Neutrophil (primary cell): ENCODE data around the gene LIMS1.
A peak's percentile ranks its signal among the peaks of the same experiment; 100 is the strongest.

ENCODE experiments used
- H3K27ac ChIP-seq: fragments of 200-600 bp; sonication (generic); 2 replicates; pipeline ENCODE4 v1.5.1; 2016; ENCODE audit warnings: mild to moderate bottlenecking, moderate library complexity
- H3K27me3 ChIP-seq: fragments of 200-600 bp; sonication (generic); 2 replicates; pipeline ENCODE4 v1.6.0; 2016; ENCODE audit warnings: mild to moderate bottlenecking
- H3K36me3 ChIP-seq: fragments of 200-600 bp; sonication (generic); 2 replicates; pipeline ENCODE4 v1.5.1; 2017
- H3K4me1 ChIP-seq, 2 experiments: fragments of 200-600 bp in 1 of 2; sonication (generic) in 1 of 2; 1 replicate in 1 of 2; 2 replicates in 1 of 2; pipeline versions ENCODE4 v1.5.1 to v1.6.1; 2013 to 2016; ENCODE audit warnings: low read depth in 1 of 2, low read length in 1 of 2, mild to moderate bottlenecking in 1 of 2, moderate library complexity in 1 of 2; ENCODE audit not compliant: control insufficient read depth in 1 of 2, insufficient read depth in 1 of 2
- H3K4me3 ChIP-seq, 2 experiments: fragments of 200-600 bp in 1 of 2; sonication (generic) in 1 of 2; 1 replicate in 1 of 2; 2 replicates in 1 of 2; pipeline ENCODE4 v1.5.1; 2013 to 2016; ENCODE audit warnings: low read depth in 1 of 2, low read length in 1 of 2, mild to moderate bottlenecking in 1 of 2, moderate library complexity in 1 of 2
- H3K9me3 ChIP-seq: fragments of 200-600 bp; sonication (generic); 2 replicates; pipeline ENCODE4 v1.5.1; 2016
- CTCF ChIP-seq: fragments of 200-600 bp; sonication (generic); IDR thresholded peaks from 2 replicates; pipeline ENCODE4 v1.5.1; 2016; ENCODE audit warnings: antibody characterized with exemption

The LIMS1 gene

GRCh38 chr2:108626995-108627394, 92.7 kb downstream of the LIMS1 start:
- Histone ChIP-seq H3K4me3 (no peak overlapping the region), H3K9me3 (no peaks in the 10 kb centered on the region), H3K36me3 (no peaks in the 10 kb centered on the region), H3K4me1 (peaks cover 12 to 15% of the 10 kb centered on the region in 2 experiments), H3K27me3 (no peaks in the 10 kb centered on the region), H3K27ac (no peak overlapping the region)
- TF ChIP-seq CTCF = no peak

GRCh38 chr2:108627911-108628567, 93.8 kb downstream of the LIMS1 start:
- H3K27me3 ChIP-seq = no peaks in the 10 kb centered on the region
- TF ChIP-seq CTCF = no peak
- H3K4me1 ChIP-seq = peaks cover 13 to 18% of the 10 kb centered on the region in 2 experiments
- no peak overlapping the region for H3K27ac ChIP-seq
- no peaks in the 10 kb centered on the region for H3K36me3 ChIP-seq
- H3K4me3 ChIP-seq = no peak overlapping the region
- no peaks in the 10 kb centered on the region for H3K9me3 ChIP-seq

- peaks cover 20 to 27% of the 10 kb centered on the region in 2 experiments for H3K4me1 ChIP-seq
- no peaks in the 10 kb centered on the region for H3K36me3 ChIP-seq
- H3K4me3 ChIP-seq = no peak overlapping the region
- H3K27me3 ChIP-seq = no peaks in the 10 kb centered on the region
- TF ChIP-seq CTCF = no peak
- H3K9me3 ChIP-seq = no peaks in the 10 kb centered on the region
- H3K27ac ChIP-seq = no peak overlapping the region
These were observed 94.7 kb downstream of the LIMS1 start for GRCh38 chr2:108628936-108629335.

GRCh38 chr2:108629417-108629816, 95.1 kb downstream of the LIMS1 start:
- no peaks in the 10 kb centered on the region for H3K9me3 ChIP-seq
- H3K36me3 ChIP-seq = no peaks in the 10 kb centered on the region
- H3K27me3 ChIP-seq = no peaks in the 10 kb centered on the region
- H3K4me3 ChIP-seq = no peak overlapping the region
- TF ChIP-seq CTCF = no peak
- peaks cover 25 to 31% of the 10 kb centered on the region in 2 experiments for H3K4me1 ChIP-seq
- peak overlapping the region; percentile 22 for H3K27ac ChIP-seq

GRCh38 chr2:108630567-108631405, 96.5 kb downstream of the LIMS1 start:
- Histone ChIP-seq H3K4me3 (no peak overlapping the region), H3K9me3 (no peaks in the 10 kb centered on the region), H3K27me3 (no peaks in the 10 kb centered on the region), H3K4me1 (peaks cover 30 to 36% of the 10 kb centered on the region in 2 experiments), H3K36me3 (no peaks in the 10 kb centered on the region), H3K27ac (no peak overlapping the region)
- TF ChIP-seq CTCF = no peak
